ENCODE results near the gene GLI3. TPM values are rescaled to one million over a fixed set of nuclear protein-coding genes. Genes with fewer than 3 reads are reported as not detected.

GLI3 gene
- total RNA-seq, 1 donor from 2014 or later, result 9.0 TPM

DNA sequence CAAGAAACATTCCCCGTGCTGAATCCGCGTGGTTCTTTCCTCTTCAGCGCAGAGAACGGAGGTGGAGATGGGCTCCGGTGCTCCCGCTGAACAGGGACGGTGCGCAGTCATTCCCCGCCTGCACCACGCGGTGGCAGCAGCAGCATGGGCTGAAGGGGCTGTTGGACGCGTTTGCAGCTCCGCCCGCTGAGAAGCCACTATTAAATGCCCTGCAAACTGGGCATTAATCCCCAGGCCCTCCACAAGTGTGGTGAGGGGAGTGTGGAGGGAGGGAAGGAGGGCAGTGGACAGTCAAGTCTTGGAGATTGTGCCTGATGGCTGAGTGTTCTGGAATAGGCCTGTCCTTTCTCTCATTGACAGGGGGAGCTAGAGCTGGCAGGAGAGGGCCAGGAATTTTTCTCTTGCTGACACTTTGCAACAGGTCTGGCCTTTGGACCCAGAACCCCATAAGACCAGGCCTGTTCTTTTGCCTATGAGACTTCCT lies 293.9 kb downstream of the GLI3 start:
- Mint-ChIP-seq H3K4me3 (ENCODE audit: low read depth) (peak overlapping the region; percentile 66), H3K4me1 (ENCODE audit: low read depth) (peaks cover 4% of the 10 kb centered on the region), H3K27me3 (peaks cover 50% of the 10 kb centered on the region), H3K9me3 (ENCODE audit: low read depth) (no peaks in the 10 kb centered on the region), H3K27ac (peak overlapping the region; percentile 73), H3K36me3 (ENCODE audit: insufficient read depth) (no peaks in the 10 kb centered on the region)
- TF ChIP-seq, protein P1, sequence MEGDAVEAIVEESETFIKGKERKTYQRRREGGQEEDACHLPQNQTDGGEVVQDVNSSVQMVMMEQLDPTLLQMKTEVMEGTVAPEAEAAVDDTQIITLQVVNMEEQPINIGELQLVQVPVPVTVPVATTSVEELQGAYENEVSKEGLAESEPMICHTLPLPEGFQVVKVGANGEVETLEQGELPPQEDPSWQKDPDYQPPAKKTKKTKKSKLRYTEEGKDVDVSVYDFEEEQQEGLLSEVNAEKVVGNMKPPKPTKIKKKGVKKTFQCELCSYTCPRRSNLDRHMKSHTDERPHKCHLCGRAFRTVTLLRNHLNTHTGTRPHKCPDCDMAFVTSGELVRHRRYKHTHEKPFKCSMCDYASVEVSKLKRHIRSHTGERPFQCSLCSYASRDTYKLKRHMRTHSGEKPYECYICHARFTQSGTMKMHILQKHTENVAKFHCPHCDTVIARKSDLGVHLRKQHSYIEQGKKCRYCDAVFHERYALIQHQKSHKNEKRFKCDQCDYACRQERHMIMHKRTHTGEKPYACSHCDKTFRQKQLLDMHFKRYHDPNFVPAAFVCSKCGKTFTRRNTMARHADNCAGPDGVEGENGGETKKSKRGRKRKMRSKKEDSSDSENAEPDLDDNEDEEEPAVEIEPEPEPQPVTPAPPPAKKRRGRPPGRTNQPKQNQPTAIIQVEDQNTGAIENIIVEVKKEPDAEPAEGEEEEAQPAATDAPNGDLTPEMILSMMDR (IDR thresholded peaks at IDR 0.05; ENCODE audit: unreplicated experiment), result peak; percentile 99
- DNase-seq (ENCODE audit: low spot score, unreplicated experiment), result peak; percentile 84

DNA sequence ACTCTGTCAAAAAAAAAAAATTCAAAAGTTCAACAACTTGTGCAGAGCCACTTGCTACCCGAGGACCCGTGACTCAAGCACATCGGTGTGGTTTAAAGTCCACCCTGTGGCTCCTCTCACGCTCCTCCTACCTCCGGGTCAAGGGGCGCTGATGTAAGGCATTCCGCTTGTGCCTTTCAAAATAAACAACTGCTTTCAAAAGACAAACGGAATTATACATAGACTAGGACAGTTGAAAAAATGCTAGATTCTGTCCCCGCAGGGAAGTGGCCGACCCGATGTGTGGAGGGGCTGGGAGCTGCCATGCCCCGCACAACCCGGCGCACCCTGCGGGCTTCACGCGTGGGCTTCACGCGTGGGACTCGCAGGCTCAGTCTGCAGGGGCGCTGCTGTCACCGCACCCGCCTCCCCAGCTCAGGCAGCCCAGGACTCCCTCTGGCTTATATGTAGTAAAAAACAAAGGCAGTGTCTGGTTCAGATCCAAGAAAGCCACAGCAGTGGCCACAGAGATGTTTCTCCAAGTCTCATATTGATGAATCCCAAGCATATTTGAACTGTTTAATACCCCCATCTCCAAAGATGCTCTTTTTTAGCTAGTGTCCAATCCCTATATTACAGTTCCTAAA lies 294.4 kb downstream of the GLI3 start:
- TF ChIP-seq, protein P1 (IDR thresholded peaks at IDR 0.05; ENCODE audit: unreplicated experiment), result no peak
- H3K27me3 Mint-ChIP-seq, result peaks cover 50% of the 10 kb centered on the region
- peaks cover 4% of the 10 kb centered on the region for H3K4me1 Mint-ChIP-seq (ENCODE audit: low read depth)
- H3K4me3 Mint-ChIP-seq (ENCODE audit: low read depth), result peak overlapping the region; percentile 66
- no peaks in the 10 kb centered on the region for H3K9me3 Mint-ChIP-seq (ENCODE audit: low read depth)
- no peak for DNase-seq (ENCODE audit: low spot score, unreplicated experiment)
- peak overlapping the region; percentile 73 for H3K27ac Mint-ChIP-seq
- no peaks in the 10 kb centered on the region for H3K36me3 Mint-ChIP-seq (ENCODE audit: insufficient read depth)

DNA sequence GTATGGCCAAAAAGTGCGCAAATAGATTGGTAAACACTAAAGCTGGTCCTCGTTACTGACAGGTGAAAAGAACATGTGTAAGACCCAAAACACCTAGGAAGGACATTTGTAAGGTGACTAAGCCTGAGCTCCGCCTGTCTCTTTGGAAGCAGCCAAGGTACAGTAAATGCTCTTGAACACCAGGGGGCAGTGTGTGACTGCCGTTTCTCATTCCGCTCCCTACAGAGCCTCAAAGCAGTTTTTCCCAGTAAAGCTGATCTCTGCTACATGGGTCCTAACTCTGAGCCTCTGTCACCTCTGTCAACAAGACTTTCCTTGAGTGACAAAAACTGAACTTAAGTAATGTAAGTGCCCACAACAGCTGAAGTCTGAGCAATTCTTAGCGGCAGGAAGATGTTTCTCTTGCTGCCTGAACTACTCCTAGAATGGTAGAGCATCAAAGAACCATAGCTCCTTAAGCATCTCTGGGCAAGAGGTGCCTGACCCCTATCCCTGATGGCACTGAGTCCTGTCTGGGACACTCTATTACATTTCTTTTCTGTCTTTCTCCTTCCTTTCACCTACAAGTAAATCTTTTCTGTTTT lies 296.2 kb downstream of the GLI3 start:
- Mint-ChIP-seq H3K36me3 (ENCODE audit: insufficient read depth) (no peaks in the 10 kb centered on the region), H3K27me3 (peaks cover 51% of the 10 kb centered on the region), H3K4me3 (ENCODE audit: low read depth) (no peak overlapping the region), H3K4me1 (ENCODE audit: low read depth) (peaks cover 4% of the 10 kb centered on the region), H3K9me3 (ENCODE audit: low read depth) (no peaks in the 10 kb centered on the region), H3K27ac (no peak overlapping the region)
- TF ChIP-seq, protein P1 (IDR thresholded peaks at IDR 0.05; ENCODE audit: unreplicated experiment), result peak; percentile 92
- peak; percentile 48 for DNase-seq (ENCODE audit: low spot score, unreplicated experiment)

DNA sequence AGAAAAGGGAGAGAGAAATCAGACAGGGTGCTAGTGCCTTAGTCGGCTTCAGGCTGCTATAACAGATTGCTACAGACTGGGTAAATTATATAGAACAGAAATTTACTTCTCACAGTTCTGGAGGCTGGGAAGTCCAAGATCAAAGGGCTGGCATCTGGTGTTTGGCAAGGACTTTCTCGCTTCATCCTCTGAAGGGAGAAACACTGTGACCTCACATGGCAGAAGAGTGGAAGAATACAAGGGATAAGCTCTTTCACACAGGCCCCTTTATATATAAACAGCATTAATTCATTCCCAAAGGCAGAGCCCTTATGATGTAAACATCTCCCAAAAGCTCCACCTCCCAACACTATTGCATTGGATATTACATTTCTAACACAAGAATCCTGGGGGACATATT lies 298.6 kb downstream of the GLI3 start:
- Mint-ChIP-seq H3K4me1 (ENCODE audit: low read depth) (peaks cover 4% of the 10 kb centered on the region), H3K27me3 (peaks cover 36% of the 10 kb centered on the region), H3K4me3 (ENCODE audit: low read depth) (no peak overlapping the region), H3K9me3 (ENCODE audit: low read depth) (no peaks in the 10 kb centered on the region), H3K27ac (no peak overlapping the region), H3K36me3 (ENCODE audit: insufficient read depth) (no peaks in the 10 kb centered on the region)
- no peak for DNase-seq (ENCODE audit: low spot score, unreplicated experiment)
- TF ChIP-seq, protein P1 (IDR thresholded peaks at IDR 0.05; ENCODE audit: unreplicated experiment), result no peak

DNA sequence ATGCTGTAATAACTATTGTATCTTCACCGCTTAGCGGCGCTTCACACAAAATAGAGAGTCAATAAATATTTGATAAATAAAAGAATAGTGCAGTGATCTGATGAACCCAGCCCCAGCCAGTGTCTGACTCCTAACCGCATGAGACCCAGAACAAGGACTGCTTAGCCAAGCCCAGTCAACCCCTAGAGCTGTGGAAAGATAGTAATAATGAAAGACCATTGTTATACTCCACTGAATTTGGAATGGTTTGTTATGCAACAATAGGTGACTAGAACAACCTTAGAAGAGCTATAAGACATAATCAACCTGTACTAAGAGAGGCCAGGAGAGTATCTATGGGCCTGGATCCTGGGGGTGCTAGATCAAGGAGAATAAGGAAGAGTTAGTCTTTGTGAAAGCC lies 303.6 kb downstream of the GLI3 start:
- TF ChIP-seq, protein P1 (IDR thresholded peaks at IDR 0.05; ENCODE audit: unreplicated experiment), result no peak
- H3K9me3 Mint-ChIP-seq (ENCODE audit: low read depth), result peaks cover 3% of the 10 kb centered on the region
- no peaks in the 10 kb centered on the region for H3K36me3 Mint-ChIP-seq (ENCODE audit: insufficient read depth)
- DNase-seq (ENCODE audit: low spot score, unreplicated experiment), result no peak
- no peaks in the 10 kb centered on the region for H3K4me1 Mint-ChIP-seq (ENCODE audit: low read depth)
- no peak overlapping the region for H3K27ac Mint-ChIP-seq
- H3K4me3 Mint-ChIP-seq (ENCODE audit: low read depth), result no peak overlapping the region
- peaks cover 9% of the 10 kb centered on the region for H3K27me3 Mint-ChIP-seq
